ENCODE measurements around the gene IRF2BPL. TPM values are rescaled to one million over a fixed set of nuclear protein-coding genes. Genes with fewer than 3 reads are reported as not detected.

IRF2BPL gene
- total RNA-seq, 2 donors from 2014 or later, result 26.7 to 52.1 TPM

GRCh38 chr14:76985540-76986230 lies 42.8 kb downstream of the IRF2BPL start:
- no peak for ATAC-seq
- intact Hi-C loops (cut with DNase I), result no loop called here
- TF ChIP-seq CTCF (IDR thresholded peaks at IDR 0.05) (no peak), POLR2A (IDR thresholded peaks at IDR 0.05) (no peak)
- H3K27me3 ChIP-seq, result no peaks in the 10 kb centered on the region
- H3K36me3 ChIP-seq (replicated peaks in 1 of 2; ENCODE audit: insufficient read depth in 1 of 2, low read depth in 2 of 2), result no peaks in the 10 kb centered on the region
- H3K4me3 ChIP-seq, result no peak overlapping the region
- no peak for DNase-seq
- H3K27ac ChIP-seq, result no peak overlapping the region
- no peaks in the 10 kb centered on the region for H3K4me1 ChIP-seq
- 80 to 88% methylated on average over 1 to 4 of the region's 4 CpGs for WGBS, 2 donors
- H3K9me3 ChIP-seq, result no peaks in the 10 kb centered on the region

GRCh38 chr14:76984787-76985375 lies 43.6 kb downstream of the IRF2BPL start:
- WGBS, 2 donors, result 77 to 84% methylated on average over 5 to 6 of the region's 6 CpGs
- Histone ChIP-seq H3K4me3 (no peak overlapping the region), H3K4me1 (no peaks in the 10 kb centered on the region), H3K27me3 (no peaks in the 10 kb centered on the region), H3K9me3 (no peaks in the 10 kb centered on the region), H3K36me3 (replicated peaks in 1 of 2; ENCODE audit: insufficient read depth in 1 of 2, low read depth in 2 of 2) (no peaks in the 10 kb centered on the region), H3K27ac (no peak overlapping the region)
- ATAC-seq (no peak), DNase-seq (no peak)
- intact Hi-C loops (cut with DNase I), result no loop called here
- no peak for TF ChIP-seq CTCF (IDR thresholded peaks at IDR 0.05)
- no peak for TF ChIP-seq POLR2A (IDR thresholded peaks at IDR 0.05)

GRCh38 chr14:76984297-76984696 lies 44.2 kb downstream of the IRF2BPL start:
- WGBS, 2 donors, result 65 to 71% methylated on average over 4 of the region's 4 CpGs
- TF ChIP-seq CTCF (IDR thresholded peaks at IDR 0.05) (no peak), POLR2A (IDR thresholded peaks at IDR 0.05) (no peak)
- Histone ChIP-seq H3K27ac (no peak overlapping the region), H3K4me1 (no peaks in the 10 kb centered on the region), H3K4me3 (no peak overlapping the region), H3K9me3 (no peaks in the 10 kb centered on the region), H3K36me3 (replicated peaks in 1 of 2; ENCODE audit: insufficient read depth in 1 of 2, low read depth in 2 of 2) (no peaks in the 10 kb centered on the region), H3K27me3 (no peaks in the 10 kb centered on the region)
- ATAC-seq (no peak), DNase-seq (no peak)
- intact Hi-C loops (cut with DNase I), result no loop called here

- 95 to 100% methylated on average over 1 of the region's 1 CpG for WGBS, 2 donors
- no peaks in the 10 kb centered on the region for H3K4me1 ChIP-seq
- H3K9me3 ChIP-seq, result no peaks in the 10 kb centered on the region
- intact Hi-C loops (cut with DNase I), result no loop called here
- no peak overlapping the region for H3K27ac ChIP-seq
- no peak for TF ChIP-seq POLR2A (IDR thresholded peaks at IDR 0.05)
- no peak for TF ChIP-seq CTCF (IDR thresholded peaks at IDR 0.05)
- DNase-seq (no peak), ATAC-seq (no peak)
- H3K4me3 ChIP-seq, result no peak overlapping the region
- no peaks in the 10 kb centered on the region for H3K36me3 ChIP-seq (replicated peaks in 1 of 2; ENCODE audit: insufficient read depth in 1 of 2, low read depth in 2 of 2)
- H3K27me3 ChIP-seq, result no peaks in the 10 kb centered on the region
Observed at GRCh38 chr14:76981670-76982069, 46.8 kb downstream of the IRF2BPL start.

Measured in body of pancreas (tissue), 4 donors.